ENCODE results near the gene YJEFN3.
A peak's percentile ranks its signal among the peaks of the same experiment; 100 is the strongest.

YJEFN3 gene

GRCh38 chr19:19514881-19515641 is 13.7 kb upstream of the YJEFN3 start, which contains the start of gene TSSK6:
TSS of gene TSSK6 (minus strand) at chr19:19515548. CDS start at chr19:19515427, 121 bp downstream.
- Histone ChIP-seq H3K4me3 (ENCODE audit: low read depth in 1 of 2, low read length in 1 of 2) (peak within 1 kb of the TSS; percentile 82 to 97), H3K36me3 (peaks cover 3% of the 10 kb centered on the region), H3K27me3 (peaks cover 5% of the 10 kb centered on the region), H3K27ac (peak within 1 kb of the TSS; percentile 85), H3K4me1 (ENCODE audit: control insufficient read depth in 1 of 2, insufficient read depth in 1 of 2, low read depth in 1 of 2, low read length in 1 of 2) (peaks cover 12% of the 10 kb centered on the region in 2 experiments), H3K9me3 (no peaks in the 10 kb centered on the region)
- TF ChIP-seq, protein P1, sequence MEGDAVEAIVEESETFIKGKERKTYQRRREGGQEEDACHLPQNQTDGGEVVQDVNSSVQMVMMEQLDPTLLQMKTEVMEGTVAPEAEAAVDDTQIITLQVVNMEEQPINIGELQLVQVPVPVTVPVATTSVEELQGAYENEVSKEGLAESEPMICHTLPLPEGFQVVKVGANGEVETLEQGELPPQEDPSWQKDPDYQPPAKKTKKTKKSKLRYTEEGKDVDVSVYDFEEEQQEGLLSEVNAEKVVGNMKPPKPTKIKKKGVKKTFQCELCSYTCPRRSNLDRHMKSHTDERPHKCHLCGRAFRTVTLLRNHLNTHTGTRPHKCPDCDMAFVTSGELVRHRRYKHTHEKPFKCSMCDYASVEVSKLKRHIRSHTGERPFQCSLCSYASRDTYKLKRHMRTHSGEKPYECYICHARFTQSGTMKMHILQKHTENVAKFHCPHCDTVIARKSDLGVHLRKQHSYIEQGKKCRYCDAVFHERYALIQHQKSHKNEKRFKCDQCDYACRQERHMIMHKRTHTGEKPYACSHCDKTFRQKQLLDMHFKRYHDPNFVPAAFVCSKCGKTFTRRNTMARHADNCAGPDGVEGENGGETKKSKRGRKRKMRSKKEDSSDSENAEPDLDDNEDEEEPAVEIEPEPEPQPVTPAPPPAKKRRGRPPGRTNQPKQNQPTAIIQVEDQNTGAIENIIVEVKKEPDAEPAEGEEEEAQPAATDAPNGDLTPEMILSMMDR (IDR thresholded peaks at IDR 0.05): no peak

- TF ChIP-seq, protein P1 (IDR thresholded peaks at IDR 0.05): peak; percentile 17
- Histone ChIP-seq H3K4me1 (ENCODE audit: control insufficient read depth in 1 of 2, insufficient read depth in 1 of 2, low read depth in 1 of 2, low read length in 1 of 2) (peaks cover 12% of the 10 kb centered on the region in 2 experiments), H3K4me3 (ENCODE audit: low read depth in 1 of 2, low read length in 1 of 2) (peak within 1 kb of the TSS; percentile 82 to 97), H3K36me3 (peaks cover 3% of the 10 kb centered on the region), H3K9me3 (no peaks in the 10 kb centered on the region), H3K27me3 (peaks cover 5% of the 10 kb centered on the region), H3K27ac (peak within 1 kb of the TSS; percentile 85)
Measured at GRCh38 chr19:19515642-19516519, 12.8 kb upstream of the YJEFN3 start, which contains the start of gene NDUFA13. TSS of gene NDUFA13 (plus strand) at chr19:19516225. CDS start at chr19:19516239, 14 bp downstream.

- H3K4me1 ChIP-seq (ENCODE audit: control insufficient read depth in 1 of 2, insufficient read depth in 1 of 2, low read depth in 1 of 2, low read length in 1 of 2): peaks cover 12% of the 10 kb centered on the region in 2 experiments
- no peak overlapping the region for H3K27ac ChIP-seq
- TF ChIP-seq, protein P1 (IDR thresholded peaks at IDR 0.05): no peak
- H3K36me3 ChIP-seq: peaks cover 3% of the 10 kb centered on the region
- H3K4me3 ChIP-seq (ENCODE audit: low read depth in 1 of 2, low read length in 1 of 2): peak overlapping the region in 1 of 2 experiments; percentile 82
- H3K9me3 ChIP-seq: no peaks in the 10 kb centered on the region
- H3K27me3 ChIP-seq: peaks cover 5% of the 10 kb centered on the region
Measured at GRCh38 chr19:19517235-19517619, 11.5 kb upstream of the YJEFN3 start.

DNA sequence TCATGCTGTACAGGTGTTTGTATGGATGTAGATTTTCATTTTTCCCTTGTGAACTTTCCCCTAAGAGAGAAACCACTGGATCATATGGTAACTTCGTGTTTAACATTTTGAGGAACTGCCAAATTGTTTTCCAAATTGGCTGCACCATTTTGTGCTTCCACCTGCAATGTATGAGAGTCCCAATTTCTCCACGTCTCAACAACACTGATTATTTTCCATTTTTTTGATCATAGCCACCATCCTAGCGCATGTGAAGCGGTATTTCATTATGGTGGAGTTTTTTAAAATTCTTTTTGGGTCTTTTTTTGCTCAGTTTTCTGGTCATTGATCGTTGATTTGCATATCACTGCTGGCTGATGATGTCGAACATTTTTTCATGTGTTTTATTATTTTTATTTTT is 7.7 kb upstream of the YJEFN3 start:
- Histone ChIP-seq H3K4me1 (ENCODE audit: control insufficient read depth in 1 of 2, insufficient read depth in 1 of 2, low read depth in 1 of 2, low read length in 1 of 2) (peaks cover 7% of the 10 kb centered on the region in 2 experiments), H3K4me3 (ENCODE audit: low read depth in 1 of 2, low read length in 1 of 2) (no peak overlapping the region), H3K27me3 (no peaks in the 10 kb centered on the region), H3K27ac (no peak overlapping the region), H3K36me3 (peaks cover 11% of the 10 kb centered on the region), H3K9me3 (no peaks in the 10 kb centered on the region)
- TF ChIP-seq, protein P1 (IDR thresholded peaks at IDR 0.05): no peak

GRCh38 chr19:19523177-19523576 is 5.5 kb upstream of the YJEFN3 start:
- H3K9me3 ChIP-seq: no peaks in the 10 kb centered on the region
- TF ChIP-seq, protein P1 (IDR thresholded peaks at IDR 0.05): no peak
- no peaks in the 10 kb centered on the region for H3K27me3 ChIP-seq
- no peak overlapping the region for H3K27ac ChIP-seq
- peaks cover 31% of the 10 kb centered on the region for H3K36me3 ChIP-seq
- no peak overlapping the region for H3K4me3 ChIP-seq (ENCODE audit: low read depth in 1 of 2, low read length in 1 of 2)
- H3K4me1 ChIP-seq (ENCODE audit: control insufficient read depth in 1 of 2, insufficient read depth in 1 of 2, low read depth in 1 of 2, low read length in 1 of 2): no peaks in the 10 kb centered on the region

All from neutrophil (primary cell).